Effector memory CD4-positive, alpha-beta T cell (primary cell): ENCODE measurements around the gene IL12RB2.
"Not testable (repeated sequence)": the region's sequence is repeated elsewhere in the genome, so short reads cannot be mapped to it uniquely, and the experiment has no call there.

Experiments used
- DNase-seq, 3 donors: peaks; one replicate each; pipeline ENCODE4 v3.0.0-alpha.2; 2020
- H3K27ac ChIP-seq: 2 replicates; pipeline ENCODE4 v1.7.0; 2013; ENCODE audit warnings: mild to moderate bottlenecking, low read length, moderate library complexity; ENCODE audit not compliant: insufficient read depth, poor library complexity, severe bottlenecking
- H3K27me3 ChIP-seq: replicated peaks from 2 replicates; pipeline ENCODE4 v1.7.0; 2013; ENCODE audit warnings: mild to moderate bottlenecking, low read length; ENCODE audit not compliant: insufficient read depth, control insufficient read depth, poor library complexity, severe bottlenecking
- H3K36me3 ChIP-seq: 2 replicates; pipeline ENCODE4 v1.7.0; 2013; ENCODE audit warnings: mild to moderate bottlenecking, low read length, moderate library complexity; ENCODE audit not compliant: control insufficient read depth, insufficient read depth
- H3K4me1 ChIP-seq: 2 replicates; pipeline ENCODE4 v1.7.0; 2013; ENCODE audit warnings: low read length, mild to moderate bottlenecking; ENCODE audit not compliant: control insufficient read depth, insufficient read depth, poor library complexity, severe bottlenecking
- H3K4me3 ChIP-seq: 2 replicates; pipeline ENCODE4 v1.7.0; 2013; ENCODE audit warnings: low read length, low read depth, mild to moderate bottlenecking; ENCODE audit not compliant: insufficient read depth, poor library complexity, severe bottlenecking
- H3K9me3 ChIP-seq: 2 replicates; pipeline ENCODE4 v1.7.0; 2013; ENCODE audit warnings: mild to moderate bottlenecking, low read length, moderate library complexity; ENCODE audit not compliant: control insufficient read depth

IL12RB2 gene

GRCh38 chr1:67383999-67384638 is 76.4 kb downstream of the IL12RB2 start:
- no peak overlapping the region for H3K27ac ChIP-seq
- no peak for DNase-seq
- H3K27me3 ChIP-seq = no peaks in the 10 kb centered on the region
- H3K36me3 ChIP-seq = no peaks in the 10 kb centered on the region
- H3K9me3 ChIP-seq = peaks cover 6% of the 10 kb centered on the region
- no peak overlapping the region for H3K4me3 ChIP-seq
- no peaks in the 10 kb centered on the region for H3K4me1 ChIP-seq

DNA sequence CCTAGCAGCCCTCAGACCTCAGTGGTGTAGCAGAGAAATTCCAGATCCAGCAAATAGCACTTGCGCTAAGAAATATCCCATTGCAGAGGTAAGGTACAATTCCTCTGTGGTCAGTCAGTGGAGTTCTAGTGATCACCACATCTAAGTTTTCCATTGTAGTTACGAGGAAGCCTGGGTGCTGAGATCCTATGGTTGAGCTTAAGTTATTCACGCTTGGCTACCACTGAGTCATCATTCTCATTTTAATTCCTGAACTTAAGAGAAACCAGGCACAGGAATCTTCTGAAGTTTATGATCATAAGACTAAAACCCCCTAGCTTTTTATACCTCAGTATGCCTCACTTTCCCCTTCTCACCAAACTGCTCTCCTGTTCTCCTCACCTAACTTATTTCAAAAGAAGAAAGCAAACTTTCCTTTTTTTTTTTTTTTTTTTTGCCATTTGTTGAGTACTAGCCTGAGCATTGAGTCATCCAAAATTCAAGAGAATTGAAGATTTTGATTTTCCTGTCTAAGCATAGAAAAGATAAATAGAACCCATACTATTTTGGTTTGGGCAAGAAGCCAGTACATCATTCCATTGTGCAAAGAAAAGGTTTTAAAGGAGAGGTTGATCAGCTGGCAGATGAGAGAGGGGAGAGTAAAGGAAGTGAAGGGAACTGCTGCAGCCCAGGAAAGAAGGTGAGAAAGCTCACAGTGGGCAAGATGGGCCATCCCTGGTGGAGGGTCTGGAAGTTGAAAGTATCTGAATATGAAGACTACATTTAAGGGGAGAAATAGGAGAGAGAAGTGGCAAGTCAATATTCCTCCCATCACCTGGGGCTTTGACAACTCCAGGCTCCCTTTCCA is 82.6 kb downstream of the IL12RB2 start:
- Histone ChIP-seq H3K4me3 (no peak overlapping the region), H3K9me3 (no peaks in the 10 kb centered on the region), H3K36me3 (no peaks in the 10 kb centered on the region), H3K27me3 (no peaks in the 10 kb centered on the region), H3K4me1 (no peaks in the 10 kb centered on the region), H3K27ac (no peak overlapping the region)
- DNase-seq = no peak

DNA sequence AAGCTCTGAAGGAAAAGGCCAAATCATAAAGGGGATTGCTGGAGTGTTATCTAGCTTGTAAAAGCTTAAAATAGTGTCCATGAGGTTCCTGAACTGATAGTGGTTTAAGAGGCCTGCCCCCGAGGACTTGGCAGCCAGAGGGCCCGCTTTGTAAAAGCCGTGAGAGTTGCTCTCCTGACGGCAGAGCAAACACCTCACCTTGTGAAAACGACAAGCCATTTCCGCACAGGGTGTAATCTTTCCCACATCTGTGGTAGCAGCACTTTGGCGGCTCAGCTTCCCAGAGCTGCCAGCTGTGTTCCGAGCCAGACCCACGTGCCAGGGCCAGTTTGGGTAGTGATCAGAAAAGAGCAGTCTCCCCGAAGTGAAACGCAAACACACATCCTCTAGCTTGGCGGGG is 85.6 kb downstream of the IL12RB2 start:
- Histone ChIP-seq H3K4me1 (no peaks in the 10 kb centered on the region), H3K27ac (no peak overlapping the region), H3K9me3 (no peaks in the 10 kb centered on the region), H3K4me3 (no peak overlapping the region), H3K27me3 (no peaks in the 10 kb centered on the region), H3K36me3 (no peaks in the 10 kb centered on the region)
- DNase-seq = no peak

DNA sequence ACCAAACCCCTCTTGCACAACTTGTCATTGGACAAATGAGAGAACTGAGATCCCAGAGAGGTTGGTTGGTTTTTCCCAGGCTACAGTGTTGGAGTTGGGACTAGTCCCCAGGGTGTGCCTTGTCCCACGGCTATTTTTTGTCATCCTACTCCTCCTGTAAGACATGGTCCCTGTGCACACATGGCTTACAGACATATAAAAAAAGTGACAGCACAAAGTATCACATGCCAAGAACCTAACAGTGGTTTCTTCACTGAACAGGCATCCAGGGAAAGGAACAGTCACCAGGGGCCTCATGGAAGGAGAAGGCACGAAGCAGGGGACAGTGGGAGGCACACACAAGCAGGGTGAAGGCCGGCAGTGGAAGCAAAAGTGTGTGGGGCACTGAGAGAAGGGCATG is 86.1 kb downstream of the IL12RB2 start:
- no peaks in the 10 kb centered on the region for H3K4me1 ChIP-seq
- H3K4me3 ChIP-seq = no peak overlapping the region
- DNase-seq = no peak
- no peaks in the 10 kb centered on the region for H3K36me3 ChIP-seq
- H3K9me3 ChIP-seq = no peaks in the 10 kb centered on the region
- no peak overlapping the region for H3K27ac ChIP-seq
- no peaks in the 10 kb centered on the region for H3K27me3 ChIP-seq

DNA sequence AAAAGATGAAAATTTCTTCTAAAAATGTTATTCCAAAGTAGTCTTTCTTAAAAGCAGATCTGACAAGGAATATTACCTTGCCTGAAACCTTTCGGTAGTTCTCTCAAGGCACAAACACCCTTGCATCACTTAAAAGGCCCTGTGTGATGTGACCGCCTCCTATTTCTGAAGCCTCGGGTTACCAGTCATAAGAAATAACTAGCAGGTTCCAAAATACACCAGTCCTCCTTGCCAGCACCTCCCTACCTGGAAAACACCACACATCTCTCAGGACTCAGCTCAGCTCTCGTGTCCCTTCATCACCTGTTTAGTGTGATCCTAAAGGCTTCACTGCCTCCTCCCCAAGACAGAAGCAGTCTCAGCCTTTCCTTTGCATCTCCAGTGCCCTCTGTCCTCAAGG is 86.9 kb downstream of the IL12RB2 start:
- no peaks in the 10 kb centered on the region for H3K9me3 ChIP-seq
- H3K36me3 ChIP-seq = no peaks in the 10 kb centered on the region
- no peak overlapping the region for H3K4me3 ChIP-seq
- H3K4me1 ChIP-seq = no peaks in the 10 kb centered on the region
- DNase-seq = no peak
- no peak overlapping the region for H3K27ac ChIP-seq
- H3K27me3 ChIP-seq = no peaks in the 10 kb centered on the region

- Histone ChIP-seq H3K36me3 (no peaks in the 10 kb centered on the region), H3K4me1 (no peaks in the 10 kb centered on the region), H3K27ac (no peak overlapping the region), H3K9me3 (no peaks in the 10 kb centered on the region), H3K4me3 (no peak overlapping the region), H3K27me3 (no peaks in the 10 kb centered on the region)
- no peak for DNase-seq
These were observed 91.7 kb downstream of the IL12RB2 start for GRCh38 chr1:67399199-67399993.

GRCh38 chr1:67400029-67400786 is 92.5 kb downstream of the IL12RB2 start:
- not testable (repeated sequence) for H3K4me3 ChIP-seq

DNA sequence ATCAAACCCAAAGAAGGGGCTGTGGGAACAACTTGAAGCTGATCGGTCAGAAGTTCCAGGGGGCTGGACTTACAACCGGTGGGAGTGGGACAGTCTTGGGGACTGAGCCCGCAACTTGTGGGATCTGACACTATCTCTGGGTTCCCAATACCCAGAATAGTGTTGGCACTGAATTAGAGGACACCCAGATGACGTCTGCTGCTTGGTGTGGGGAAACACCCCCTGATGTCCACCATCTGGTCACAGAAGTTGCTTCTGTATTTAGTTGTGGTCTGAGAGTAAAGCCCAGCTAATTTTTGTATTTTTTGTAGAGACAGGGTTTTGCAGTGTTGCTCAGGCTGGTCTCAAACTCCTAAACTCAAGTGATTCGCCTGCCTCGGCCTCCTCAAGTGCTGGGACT is 93.8 kb downstream of the IL12RB2 start:
- H3K4me3 ChIP-seq = no peak overlapping the region
- no peak overlapping the region for H3K27ac ChIP-seq
- H3K4me1 ChIP-seq = no peaks in the 10 kb centered on the region
- H3K9me3 ChIP-seq = no peaks in the 10 kb centered on the region
- no peak for DNase-seq
- no peaks in the 10 kb centered on the region for H3K27me3 ChIP-seq
- H3K36me3 ChIP-seq = no peaks in the 10 kb centered on the region

More at GRCh38 chr1:67400029-67400786, 92.5 kb downstream of the IL12RB2 start:
- not testable (repeated sequence) for H3K9me3 ChIP-seq, H3K27ac ChIP-seq, H3K27me3 ChIP-seq, H3K4me1 ChIP-seq, H3K36me3 ChIP-seq, DNase-seq

DNA sequence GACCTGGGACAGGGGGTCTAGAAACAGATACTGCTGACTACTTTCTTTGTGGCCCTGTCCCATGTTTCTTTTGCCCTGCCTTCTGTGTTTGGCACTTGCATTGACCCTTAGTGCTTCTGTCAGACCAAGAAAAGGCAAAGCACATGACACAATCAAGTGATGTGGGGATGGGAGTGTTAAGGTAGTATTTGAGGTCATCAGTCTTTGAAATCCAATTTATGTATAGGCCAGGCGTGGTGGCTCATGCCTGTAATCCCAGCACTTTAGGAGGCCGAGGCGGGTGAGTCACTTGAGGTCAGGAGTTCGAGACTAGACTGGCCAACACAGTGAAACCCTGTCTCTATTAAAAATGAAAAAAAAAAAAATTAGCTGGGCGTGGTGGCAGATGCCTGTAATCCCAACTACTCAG is 96.5 kb downstream of the IL12RB2 start:
- Histone ChIP-seq H3K9me3 (no peaks in the 10 kb centered on the region), H3K4me3 (no peak overlapping the region), H3K36me3 (no peaks in the 10 kb centered on the region), H3K4me1 (no peaks in the 10 kb centered on the region), H3K27me3 (no peaks in the 10 kb centered on the region), H3K27ac (no peak overlapping the region)
- DNase-seq = no peak
